Stimulated activated CD4-positive, alpha-beta T cell treated with anti-CD3 and anti-CD28 coated beads, Interleukin-2, amount 100 ng/mL, for 48 hours (primary cell): ENCODE data around the gene JDP2.
A peak's percentile ranks its signal among the peaks of the same experiment; 100 is the strongest.
"Not testable (repeated sequence)": the region's sequence is repeated elsewhere in the genome, so short reads cannot be mapped to it uniquely, and the experiment has no call there.

Source experiments
- DNase-seq, 2 donors: peaks; one replicate each; pipeline ENCODE4 v3.0.0-alpha.2; 2020

Gene JDP2, protein sequence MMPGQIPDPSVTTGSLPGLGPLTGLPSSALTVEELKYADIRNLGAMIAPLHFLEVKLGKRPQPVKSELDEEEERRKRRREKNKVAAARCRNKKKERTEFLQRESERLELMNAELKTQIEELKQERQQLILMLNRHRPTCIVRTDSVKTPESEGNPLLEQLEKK

DNA sequence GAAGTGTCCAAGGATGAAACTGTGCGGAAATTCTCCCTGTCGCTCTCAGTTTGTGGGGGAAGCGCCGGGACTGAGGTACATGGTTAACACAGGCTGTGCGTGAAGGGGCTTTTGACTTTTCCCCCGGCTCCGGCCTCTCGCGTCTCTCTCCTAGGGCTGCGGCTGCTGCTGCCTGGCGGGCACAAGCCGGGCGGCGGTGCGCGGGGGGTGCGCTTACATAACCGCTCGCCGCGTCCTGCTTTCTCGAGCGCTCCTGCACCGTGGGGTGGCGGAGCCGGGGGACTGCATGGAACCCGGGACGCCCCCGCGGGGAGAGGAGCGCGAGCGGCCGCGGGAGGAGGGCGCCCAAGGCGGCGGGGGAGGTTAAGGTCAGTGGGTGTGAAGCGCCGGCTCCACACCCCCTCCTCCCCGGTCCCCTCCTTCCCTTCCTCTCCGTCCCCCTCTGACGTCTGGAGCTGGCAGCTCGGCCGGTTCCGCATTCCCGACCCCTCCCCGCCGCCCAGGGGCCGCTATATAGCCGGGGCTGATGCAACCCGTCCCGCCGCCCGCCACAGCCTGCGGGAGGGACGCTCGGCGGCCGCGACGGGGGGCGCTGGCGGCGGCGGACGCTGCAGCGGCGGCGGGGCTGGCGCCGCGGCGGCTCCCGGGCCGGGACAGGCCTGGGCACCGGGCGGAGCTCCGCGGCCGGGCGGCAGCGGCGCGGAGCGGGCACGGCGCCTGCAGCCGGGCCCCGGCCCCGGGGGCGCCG lies at the start of gene JDP2:
Gene JDP2 (plus strand): TSS at position 541 of the 748 bp plus-strand sequence. CDS start 9,899 bp downstream, outside the sequence.
- DNase-seq, result peak; percentile 12 to 40

DNA sequence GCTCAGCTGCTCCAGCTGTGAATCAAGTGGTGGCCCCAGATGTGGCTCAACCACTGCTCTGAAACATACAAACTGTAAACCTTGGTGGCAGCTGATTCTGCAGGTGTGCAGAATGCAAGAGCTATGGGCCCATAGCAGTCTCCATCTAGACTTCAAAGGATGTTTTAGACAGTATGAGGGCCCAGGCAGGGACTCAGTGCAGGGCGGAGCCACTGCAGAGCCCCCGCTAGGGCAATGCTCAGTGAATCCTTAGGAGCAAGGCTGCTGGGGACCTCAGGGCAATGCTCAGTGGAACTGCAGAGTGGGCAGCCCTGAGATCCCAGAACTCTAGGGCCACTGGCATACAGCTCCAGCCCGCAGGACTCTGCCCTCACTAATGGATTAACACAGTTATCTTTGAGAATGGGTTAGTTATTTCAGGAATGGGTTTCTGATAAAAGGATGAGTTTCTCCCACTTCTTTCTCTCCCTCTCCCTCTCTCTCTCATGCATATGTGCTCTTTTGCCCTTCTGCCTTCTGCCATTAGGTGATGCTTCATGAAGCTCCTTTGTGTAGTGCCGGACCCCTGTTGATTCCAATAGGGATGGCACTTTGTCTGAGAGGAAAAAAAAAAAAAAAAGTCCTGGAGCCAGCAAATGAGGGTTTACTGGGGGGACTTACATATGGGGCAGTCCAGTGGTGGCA lies 48.4 kb upstream of the JDP2 start:
- no peak for DNase-seq

DNA sequence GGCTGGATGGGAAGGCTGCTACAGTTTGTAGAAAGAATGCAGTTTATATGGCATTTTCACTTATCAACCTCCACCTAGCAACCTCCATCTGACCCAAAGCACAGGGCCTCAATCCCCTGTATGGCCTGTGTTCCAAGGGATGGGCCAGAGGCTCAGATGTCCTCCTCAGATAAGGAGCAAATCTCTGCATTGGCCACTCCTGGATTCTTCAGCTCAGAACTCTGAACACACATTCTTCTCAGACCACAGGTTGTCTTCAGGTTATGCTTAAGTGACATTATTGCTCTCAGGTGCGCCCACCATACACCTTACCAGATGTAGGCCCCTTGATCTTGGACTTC lies 47.9 kb upstream of the JDP2 start:
- DNase-seq, result no peak

DNA sequence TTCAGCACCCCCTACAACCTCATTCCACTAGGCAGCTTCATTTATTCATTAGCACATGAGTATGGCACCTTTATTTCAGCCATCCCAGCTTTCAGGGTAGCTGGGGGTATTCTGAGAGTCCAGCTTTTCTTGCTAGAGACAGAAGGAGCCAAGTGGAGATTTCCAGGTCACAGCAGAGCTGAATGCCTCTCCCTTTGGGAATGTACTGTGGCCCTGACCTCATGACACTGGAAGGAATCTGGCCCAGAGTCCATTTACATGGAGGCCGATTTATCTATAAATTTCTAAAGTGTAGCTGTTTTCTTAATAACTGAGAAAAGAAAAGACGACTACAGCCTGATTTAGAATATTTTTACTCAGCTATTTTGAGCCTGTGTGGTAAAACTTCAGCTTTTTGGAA lies 47.2 kb upstream of the JDP2 start:
- DNase-seq, result no peak

DNA sequence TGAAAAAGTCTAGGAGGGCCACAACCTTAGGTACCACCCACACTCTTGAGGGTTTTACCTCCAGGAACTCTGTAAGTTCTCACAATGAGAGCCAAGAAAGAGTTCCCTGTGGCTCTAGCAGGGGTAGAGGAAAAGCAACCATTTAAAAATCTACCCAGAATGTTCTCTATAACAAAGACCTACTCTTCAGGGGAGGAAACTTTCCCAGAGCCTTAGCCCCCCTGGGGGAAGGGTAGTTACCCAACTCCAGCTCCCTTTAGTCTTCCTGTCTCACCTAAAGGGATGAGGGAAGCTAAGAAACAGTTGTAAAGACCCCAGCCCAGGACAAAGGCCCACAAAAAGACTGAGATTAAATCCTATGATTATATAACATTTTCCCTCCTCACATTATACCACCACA lies 46.2 kb upstream of the JDP2 start:
- DNase-seq, result no peak

DNA sequence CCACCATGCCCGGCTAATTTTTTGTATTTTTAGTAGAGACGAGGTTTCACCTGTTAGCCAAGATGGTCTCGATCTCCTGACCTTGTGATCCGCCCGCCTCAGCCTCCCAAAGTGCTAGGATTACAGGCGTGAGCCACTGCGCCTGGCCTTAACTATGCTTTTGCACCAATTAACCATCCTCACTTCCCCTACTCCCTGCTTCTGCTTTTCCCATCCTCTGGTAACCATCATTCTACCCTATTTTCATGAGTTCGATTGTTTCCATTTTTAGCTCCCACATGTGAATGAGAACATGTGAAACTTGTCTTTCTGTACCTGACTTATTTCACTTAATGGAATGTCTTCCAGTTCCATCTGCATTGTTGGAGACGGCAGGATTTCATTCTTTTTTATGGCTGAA lies 44.6 kb upstream of the JDP2 start:
- not testable (repeated sequence) for DNase-seq

DNA sequence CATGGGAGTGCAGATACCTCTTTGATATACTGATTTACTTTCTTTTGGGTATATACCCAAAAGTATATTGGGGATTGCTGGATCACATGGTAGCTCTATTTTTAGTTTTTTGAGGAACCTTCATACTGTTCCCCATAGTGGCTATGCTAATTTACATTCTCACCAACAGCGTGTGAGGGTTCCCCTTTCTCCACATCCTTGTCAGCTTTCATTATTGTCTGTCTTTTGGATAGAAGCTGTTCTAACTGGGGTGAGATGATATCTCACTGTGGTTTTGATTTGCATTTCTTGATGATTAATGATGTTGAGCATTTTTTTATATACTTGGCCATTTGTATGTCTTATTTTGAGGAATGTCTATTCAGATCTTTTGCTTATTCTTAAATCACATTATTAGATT lies 44.1 kb upstream of the JDP2 start:
- no peak for DNase-seq

DNA sequence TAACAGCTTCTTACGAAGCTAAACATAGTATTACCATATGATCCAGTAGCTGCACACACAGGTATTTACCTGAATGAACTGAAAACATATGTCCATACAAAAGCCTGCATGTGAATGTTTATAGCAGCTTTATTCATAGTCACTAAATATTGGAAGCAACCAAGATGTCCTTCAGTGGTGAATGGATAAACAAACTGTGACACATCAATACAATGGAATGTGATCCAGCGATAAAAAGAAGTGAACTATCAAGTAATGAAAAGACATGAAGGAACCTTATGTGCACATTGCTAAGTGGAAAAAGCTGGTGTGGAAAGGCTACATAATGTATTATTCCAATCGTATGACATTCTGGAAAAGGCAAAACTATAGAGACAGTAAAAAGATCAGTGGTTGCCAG lies 38.1 kb upstream of the JDP2 start:
- DNase-seq, result no peak

DNA sequence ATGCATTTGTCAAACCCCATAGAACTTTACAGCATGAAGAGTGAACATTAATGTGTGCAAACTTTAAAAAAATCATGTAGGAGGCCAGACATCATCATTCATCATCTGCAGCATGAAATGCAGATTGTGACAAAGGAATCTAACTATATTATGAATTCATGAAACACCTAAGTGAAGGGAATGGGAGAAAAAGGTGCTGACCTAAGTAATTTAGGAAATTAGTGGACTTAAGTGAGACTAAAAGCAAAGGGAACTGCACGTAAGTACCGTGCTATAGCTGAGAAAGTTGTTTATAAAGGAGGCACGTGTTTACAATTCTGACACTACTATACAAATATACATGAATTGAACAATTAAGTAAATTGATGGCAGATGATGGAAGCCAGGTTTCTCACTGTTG lies 37.6 kb upstream of the JDP2 start:
- DNase-seq, result no peak

DNA sequence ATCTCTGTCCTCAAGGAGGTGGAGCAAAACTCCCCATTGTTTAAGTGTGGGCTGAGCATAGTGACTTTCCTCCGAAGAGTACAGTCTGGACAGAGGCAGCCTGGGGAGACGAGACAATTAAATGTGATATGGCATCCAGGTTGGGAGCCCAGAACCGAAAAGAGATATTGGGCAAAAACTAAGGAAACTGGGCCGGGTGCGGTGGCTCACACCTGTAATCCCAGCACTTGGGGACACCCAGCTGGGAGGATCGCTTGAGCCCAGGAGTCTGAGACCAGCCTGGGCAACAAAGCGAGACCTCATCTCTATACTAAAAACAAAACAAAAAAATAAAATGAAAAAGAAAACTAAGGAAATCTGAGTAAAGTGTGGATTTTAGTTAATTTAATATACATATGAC lies 35.9 kb upstream of the JDP2 start:
- DNase-seq, result no peak

DNA sequence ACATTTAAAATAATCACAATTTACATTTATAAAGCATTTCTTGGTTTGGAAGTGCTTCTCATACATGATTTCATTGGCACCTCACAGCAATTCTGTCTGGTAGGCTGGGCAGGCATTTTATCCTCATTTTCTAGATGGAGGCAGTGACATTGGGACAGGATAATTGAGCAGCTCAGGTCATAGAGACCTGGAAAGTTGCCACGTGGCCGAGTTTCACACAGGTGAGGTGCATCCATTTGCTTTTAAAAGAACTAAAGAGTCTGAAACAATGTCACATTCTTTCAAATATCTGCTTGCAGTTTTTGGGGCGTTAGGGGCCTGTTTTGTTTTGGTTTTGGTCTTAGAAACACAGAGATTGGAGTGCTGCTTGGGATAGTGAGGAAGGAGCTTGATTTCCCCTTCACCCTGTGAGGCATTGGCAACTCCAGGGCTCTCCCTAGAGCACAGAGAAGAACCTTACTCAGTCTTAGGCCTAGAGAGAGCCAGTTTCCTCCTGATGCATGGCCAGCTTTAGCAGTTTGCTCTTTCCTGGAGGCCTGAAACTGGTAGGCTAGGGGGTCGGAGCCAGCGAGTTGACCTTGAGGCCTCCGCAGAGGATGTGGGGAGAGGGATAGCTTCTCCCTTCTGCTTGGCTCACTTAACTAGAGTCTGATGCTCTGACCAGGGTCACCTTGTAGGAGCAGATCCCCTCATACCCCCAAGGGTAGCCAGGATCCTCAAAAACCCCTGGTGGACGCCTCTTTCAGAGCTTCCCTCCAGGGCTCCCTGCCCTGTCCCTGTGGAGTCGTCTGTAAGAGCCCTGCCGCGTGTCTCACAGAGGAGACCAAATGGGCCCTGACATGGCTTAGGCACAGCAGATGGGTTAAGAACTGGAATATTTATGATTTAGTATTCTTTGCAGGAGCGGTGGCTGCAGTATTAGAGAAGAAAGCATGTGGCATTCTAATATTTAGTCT lies 34.9 kb upstream of the JDP2 start:
- no peak for DNase-seq

DNA sequence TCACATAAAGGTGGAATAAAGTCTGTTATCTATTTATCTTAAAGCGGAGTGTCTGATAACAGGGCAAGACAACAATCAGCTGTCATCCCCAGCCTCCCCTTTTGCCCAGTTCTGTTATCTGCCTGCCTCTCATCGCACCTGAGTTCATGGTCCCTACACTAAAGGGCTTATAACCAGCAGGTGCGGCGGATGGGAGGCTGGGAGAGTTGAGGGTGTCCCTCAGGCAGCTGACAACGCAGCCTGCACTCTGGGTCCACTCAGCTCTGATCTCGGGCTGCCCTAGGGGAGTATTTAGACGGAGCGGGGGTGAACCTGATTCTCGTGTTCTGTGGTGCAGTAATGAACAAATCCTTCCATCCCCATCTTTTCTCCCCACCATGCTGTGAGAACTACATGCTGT lies 34.0 kb upstream of the JDP2 start:
- no peak for DNase-seq

DNA sequence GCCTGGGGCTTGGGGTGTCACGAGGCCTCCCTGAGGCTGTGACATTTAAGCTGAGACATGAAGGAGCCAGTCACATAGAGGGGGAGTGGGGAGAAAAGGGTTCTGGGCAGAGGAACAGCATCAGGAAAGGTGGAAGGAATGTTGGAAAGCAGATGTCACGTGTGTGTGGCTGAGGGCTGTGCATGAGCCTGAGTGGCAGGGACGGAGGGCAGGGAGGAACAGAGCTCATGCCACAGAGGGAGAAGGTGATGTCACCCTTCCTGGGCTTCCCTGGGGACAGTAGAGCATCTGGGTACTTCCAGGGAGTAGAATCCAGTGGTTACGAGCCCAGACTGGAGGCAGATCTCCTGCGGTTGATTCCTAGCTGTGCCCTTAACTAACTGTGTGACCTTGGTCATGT lies 32.0 kb upstream of the JDP2 start:
- no peak for DNase-seq

DNA sequence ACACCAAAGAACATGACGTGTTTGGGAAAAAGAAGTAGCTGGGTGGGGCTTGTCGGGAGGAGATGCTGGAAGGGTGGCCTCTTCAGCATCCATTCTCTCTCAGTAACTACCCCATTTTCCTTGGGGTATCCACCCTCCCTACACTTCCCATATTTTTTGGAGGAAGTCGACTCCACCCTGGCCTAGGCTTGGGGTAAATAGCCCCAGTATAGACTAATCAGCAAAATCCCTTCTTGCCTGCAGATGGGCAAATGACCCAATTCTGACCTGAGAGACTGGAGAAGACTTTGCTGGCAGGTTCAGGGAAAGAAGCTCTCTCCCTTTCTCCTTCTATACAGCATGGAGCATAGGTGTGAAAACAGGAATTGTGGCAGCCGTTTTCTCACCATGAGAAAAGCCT lies 28.5 kb upstream of the JDP2 start:
- no peak for DNase-seq

DNA sequence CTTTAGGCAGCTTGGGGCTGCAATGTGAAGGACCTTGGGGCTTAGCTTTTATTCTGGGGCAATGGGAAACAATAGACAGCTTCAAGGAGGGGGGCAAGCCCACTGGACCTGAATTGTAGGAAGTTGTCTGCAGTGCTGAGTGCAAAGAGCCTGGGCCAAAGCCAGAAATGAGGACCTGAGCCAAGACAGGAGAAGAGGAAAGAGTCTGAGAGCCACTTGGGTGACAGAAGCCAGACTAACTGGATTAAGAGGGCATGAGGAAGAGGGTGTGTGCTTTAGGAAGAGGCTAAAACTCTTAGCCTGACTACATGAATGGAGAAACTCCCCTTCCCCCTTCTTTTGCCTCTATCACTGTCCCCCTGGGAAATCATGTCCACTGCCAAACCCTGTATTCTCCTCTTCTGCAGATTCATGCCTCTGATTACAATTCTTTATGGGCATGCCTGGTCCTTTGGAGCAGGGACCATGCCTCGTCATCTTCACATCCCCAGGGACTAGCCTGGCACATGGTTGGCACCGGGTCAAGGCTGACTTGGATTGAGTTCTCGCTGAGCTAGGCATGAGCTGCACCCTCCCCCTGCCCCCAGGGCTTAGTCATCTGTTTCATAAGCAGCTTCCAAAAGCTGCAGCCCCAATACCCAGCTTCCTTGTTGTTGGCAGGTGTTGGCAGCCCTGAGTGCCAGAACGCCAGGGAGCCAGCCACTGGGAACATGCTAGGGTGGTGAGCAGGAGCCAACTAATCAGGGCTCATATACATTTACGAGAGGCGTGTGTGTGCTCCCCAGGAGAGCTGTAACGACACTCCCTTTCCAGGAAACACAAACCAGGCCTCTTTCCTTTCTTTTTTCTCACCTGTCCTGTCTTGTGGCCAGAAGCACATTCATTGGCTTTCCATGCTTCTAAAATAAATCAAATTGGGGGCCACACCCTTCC lies 27.7 kb upstream of the JDP2 start:
- DNase-seq, result no peak

DNA sequence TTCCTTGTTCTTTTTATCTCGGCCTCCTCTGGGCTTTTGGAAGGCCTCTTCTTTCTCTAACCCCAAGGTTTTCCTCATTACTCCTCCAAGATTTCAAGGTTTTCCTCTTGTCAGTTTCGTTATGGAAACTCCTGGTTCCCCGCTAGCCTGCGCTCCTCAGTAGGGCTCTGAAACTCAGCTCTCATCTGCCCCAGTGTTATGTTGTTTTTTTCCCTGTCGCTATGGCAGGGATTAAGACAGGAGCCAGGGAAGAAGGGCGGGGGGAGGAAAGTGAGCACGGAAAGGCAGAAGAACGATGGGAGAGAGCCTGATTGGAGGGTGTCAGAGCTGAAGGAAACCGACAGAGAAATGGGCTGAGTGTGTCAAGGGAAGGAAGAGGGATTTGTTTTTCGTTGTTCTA lies 26.5 kb upstream of the JDP2 start:
- DNase-seq, result no peak

DNA sequence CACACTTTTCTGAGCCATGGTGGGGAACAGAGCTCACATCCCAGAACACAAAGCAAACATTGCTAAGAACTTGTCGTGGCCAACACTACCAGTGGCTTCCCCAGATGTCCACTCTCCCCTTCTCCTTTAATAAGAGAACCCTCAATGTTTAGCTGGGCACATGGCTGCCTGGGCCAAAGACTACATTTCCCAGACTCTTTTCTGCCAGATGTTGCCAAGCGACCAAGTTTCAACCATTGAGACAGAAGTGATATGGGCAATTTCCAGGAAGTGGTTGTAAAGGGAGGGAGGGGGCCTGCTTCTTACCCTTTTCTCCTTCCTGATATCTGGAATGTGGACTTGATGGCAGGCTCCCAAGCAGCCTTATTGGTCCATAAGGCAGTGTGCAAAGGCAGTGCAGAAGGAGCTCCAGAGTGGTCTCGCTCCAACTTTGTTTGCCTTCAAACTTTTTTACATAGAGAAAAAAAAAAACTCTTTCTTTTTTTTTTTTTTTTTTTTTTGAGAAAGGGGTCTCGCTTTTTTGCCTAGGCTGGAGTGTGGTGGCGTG lies 24.9 kb upstream of the JDP2 start:
- DNase-seq, result no peak

DNA sequence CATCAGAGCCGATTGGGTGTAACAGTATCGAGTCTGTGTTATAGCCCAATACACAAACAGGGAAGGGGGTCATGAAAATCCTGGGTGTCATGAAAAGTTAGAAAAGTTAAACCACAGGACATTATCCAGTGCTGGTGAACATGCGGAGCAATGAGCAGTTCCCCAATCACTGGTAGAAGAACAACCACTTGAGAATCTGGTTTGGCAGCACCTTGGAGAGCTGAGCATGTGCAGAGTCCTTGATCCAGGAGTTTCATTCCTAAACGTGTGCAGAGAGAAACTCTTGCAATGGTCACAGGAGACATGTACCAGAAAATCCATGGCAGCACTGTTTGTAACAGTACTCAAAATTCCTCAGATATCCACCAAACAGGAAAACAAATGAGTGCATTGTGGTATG lies 23.0 kb upstream of the JDP2 start:
- DNase-seq, result no peak

DNA sequence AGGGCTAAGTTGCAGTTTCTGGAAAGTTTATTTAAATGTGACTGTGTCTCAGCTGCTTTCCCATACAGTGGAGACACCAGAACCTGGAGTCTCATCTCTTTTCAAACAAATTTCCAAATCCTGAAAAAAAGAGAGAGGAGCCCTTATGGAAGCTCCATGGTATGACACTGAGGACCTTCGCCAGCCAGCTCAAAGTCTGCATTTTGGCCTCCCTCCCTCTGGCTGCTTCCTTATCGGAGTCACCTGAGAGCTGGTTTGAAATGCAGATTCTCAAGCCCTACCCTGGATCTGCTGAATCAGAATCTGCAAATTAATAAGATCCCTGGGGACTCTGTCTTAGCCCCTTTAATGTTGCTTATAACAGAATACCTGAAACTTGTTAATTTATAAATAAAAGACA lies 21.7 kb upstream of the JDP2 start:
- no peak for DNase-seq

DNA sequence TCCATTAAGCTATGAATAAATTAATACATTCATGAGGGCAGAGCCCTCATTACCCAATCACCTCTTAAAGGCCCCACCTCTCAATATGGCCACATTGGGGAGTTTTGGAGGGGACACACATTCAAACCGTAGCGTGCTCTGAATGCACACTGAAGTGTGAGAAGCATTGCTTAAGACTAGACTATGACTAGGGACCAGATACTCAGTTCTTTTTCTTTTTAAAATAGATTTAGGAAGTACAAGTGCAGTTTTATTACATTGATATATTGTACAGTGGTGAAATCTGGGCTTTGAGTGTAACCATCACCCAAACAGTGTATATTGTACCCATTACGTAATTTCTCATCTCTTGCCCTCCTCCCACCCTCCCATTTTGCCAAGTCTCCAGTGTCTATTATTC lies 21.0 kb upstream of the JDP2 start:
- no peak for DNase-seq

DNA sequence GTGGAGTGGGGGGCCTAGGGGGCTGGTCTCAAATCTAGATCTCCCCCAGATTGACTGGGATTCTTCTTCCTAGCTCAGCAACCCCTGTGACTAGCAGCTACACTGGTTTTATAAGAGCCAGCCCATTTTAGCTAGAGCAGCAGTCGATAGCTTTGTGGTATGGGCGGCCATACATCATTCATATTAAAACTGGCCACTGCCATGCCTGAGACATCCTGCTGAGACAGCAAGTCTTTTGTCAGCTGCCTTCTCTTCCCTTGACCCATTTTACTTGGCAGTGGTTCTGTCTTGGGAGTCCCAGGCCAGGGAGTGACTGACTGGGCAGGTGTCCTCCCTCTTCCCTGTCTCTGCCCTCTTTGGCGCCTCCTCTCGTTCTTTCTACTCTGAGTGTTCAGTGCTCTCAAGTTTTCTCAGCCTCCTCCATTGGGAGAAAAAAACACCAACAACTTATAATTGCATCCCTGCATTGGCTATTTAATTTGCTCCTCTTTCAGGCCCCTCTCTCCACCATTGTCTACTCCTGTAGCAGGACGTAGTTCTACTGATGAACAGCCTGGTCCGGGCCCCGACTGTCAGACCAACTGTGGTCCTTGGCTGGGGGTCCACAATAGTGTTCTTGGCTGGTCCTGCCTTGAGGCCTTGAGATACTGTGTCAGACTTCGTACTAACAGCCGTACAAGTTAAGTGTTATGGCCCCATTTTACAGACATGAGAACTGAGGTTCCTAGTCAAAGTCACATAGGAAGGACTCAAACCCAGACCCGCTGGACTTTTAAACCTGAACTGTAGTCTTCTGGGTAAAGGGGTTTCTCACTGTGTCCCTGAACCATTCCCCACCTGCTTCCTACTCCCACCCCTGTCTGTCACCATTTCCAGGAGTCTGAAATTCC lies 18.3 kb upstream of the JDP2 start:
- DNase-seq, result no peak
